CD14-positive monocyte (primary cell): ENCODE results near the gene CSRNP2. TPM values are rescaled to one million over a fixed set of nuclear protein-coding genes. Genes with fewer than 3 reads are reported as not detected.

ENCODE experiments used
- DNase-seq, 3 donors: peaks; one replicate each; pipeline ENCODE4 v3.0.0-alpha.2; 2011 to 2022
- H2AFZ ChIP-seq: 2 replicates; pipeline ENCODE4 v1.6.0; 2012; ENCODE audit warnings: mild to moderate bottlenecking, low read depth, low read length, inconsistent platforms; ENCODE audit not compliant: insufficient read depth, poor library complexity, severe bottlenecking
- H3K27ac ChIP-seq, 2 donors: 1 replicate in 1 of 2; 2 replicates in 1 of 2; pipeline ENCODE4 v1.5.1; 2012 to 2013; ENCODE audit warnings: low read length in 2 of 2, control low read depth in 1 of 2, inconsistent platforms in 1 of 2, low read depth in 1 of 2, mild to moderate bottlenecking in 1 of 2
- H3K27me3 ChIP-seq, 2 donors: one replicate each; pipeline versions ENCODE4 v1.6.0 to v1.6.1; 2011 to 2013; ENCODE audit warnings: low read length in 2 of 2; ENCODE audit not compliant: control insufficient read depth in 2 of 2, insufficient read depth in 2 of 2
- H3K36me3 ChIP-seq, 2 donors: replicated peaks in 1 of 2; 1 replicate in 1 of 2; 2 replicates in 1 of 2; pipeline versions ENCODE4 v1.5.1 to v1.6.1; 2012 to 2013; ENCODE audit warnings: low read length in 2 of 2, control low read depth in 1 of 2, inconsistent platforms in 1 of 2, mild to moderate bottlenecking in 1 of 2; ENCODE audit not compliant: insufficient read depth in 2 of 2, control insufficient read depth in 1 of 2
- H3K4me1 ChIP-seq, 2 donors: 1 replicate in 1 of 2; 2 replicates in 1 of 2; pipeline versions ENCODE4 v1.5.1 to v1.6.1; 2012 to 2013; ENCODE audit warnings: low read length in 2 of 2, control low read depth in 1 of 2, inconsistent platforms in 1 of 2, mild to moderate bottlenecking in 1 of 2, moderate library complexity in 1 of 2; ENCODE audit not compliant: insufficient read depth in 2 of 2, control insufficient read depth in 1 of 2
- H3K4me2 ChIP-seq: replicated peaks from 2 replicates; pipeline ENCODE3; 2012; ENCODE audit warnings: low read length, moderate library complexity, mild to moderate bottlenecking; ENCODE audit not compliant: poor library complexity, severe bottlenecking; ENCODE audit errors: extremely low read depth
- H3K4me3 ChIP-seq, 3 experiments: fragments of 200-600 bp in 1 of 3; sonication (generic) in 1 of 3; replicated peaks in 1 of 3; 1 replicate in 2 of 3; 2 replicates in 1 of 3; pipeline ENCODE4 v1.5.1; 2011 to 2013; ENCODE audit warnings: low read length in 3 of 3, mild to moderate bottlenecking in 3 of 3, control low read depth in 2 of 3, low read depth in 2 of 3, inconsistent platforms in 1 of 3, moderate library complexity in 1 of 3
- H3K79me2 ChIP-seq: 2 replicates; pipeline ENCODE4 v1.6.0; 2012; ENCODE audit warnings: mild to moderate bottlenecking, control low read depth, inconsistent platforms, low read length, moderate library complexity; ENCODE audit not compliant: insufficient read depth
- H3K9ac ChIP-seq: 2 replicates; pipeline ENCODE4 v1.6.0; 2017; ENCODE audit warnings: low read length, mild to moderate bottlenecking; ENCODE audit not compliant: insufficient read depth, poor library complexity, severe bottlenecking
- H3K9me3 ChIP-seq, 2 donors: replicated peaks in 1 of 2; 1 replicate in 1 of 2; 2 replicates in 1 of 2; pipeline versions ENCODE4 v1.5.1 to v1.6.1; 2012 to 2013; ENCODE audit warnings: low read length in 2 of 2, control low read depth in 1 of 2; ENCODE audit not compliant: control insufficient read depth in 1 of 2, insufficient read depth in 1 of 2
- H4K20me1 ChIP-seq: 2 replicates; pipeline ENCODE4 v1.6.0; 2012; ENCODE audit warnings: mild to moderate bottlenecking, low read length, control low read depth, moderate library complexity; ENCODE audit not compliant: insufficient read depth
- H3K27ac Mint-ChIP-seq, 7 donors: one replicate each; pipeline ENCODE4 v1.8.0; 2020; ENCODE audit warnings: mild to moderate bottlenecking in 7 of 7, mixed read lengths in 7 of 7, moderate library complexity in 6 of 7, inconsistent platforms in 2 of 7
- H3K27me3 Mint-ChIP-seq, 3 donors: one replicate each; pipeline ENCODE4 v1.8.0; 2021 to 2022; ENCODE audit warnings: low read depth in 3 of 3, mild to moderate bottlenecking in 3 of 3, mixed read lengths in 3 of 3, moderate library complexity in 3 of 3, inconsistent platforms in 1 of 3
- H3K36me3 Mint-ChIP-seq, 2 donors: one replicate each; pipeline ENCODE4 v1.8.0; 2020; ENCODE audit warnings: mixed read lengths in 2 of 2, inconsistent platforms in 1 of 2, mild to moderate bottlenecking in 1 of 2
- H3K4me1 Mint-ChIP-seq: one replicate; pipeline ENCODE4 v1.8.0; 2020; ENCODE audit warnings: mild to moderate bottlenecking, mixed read lengths
- H3K4me3 Mint-ChIP-seq, 2 donors: one replicate each; pipeline ENCODE4 v1.8.0; 2020; ENCODE audit warnings: mild to moderate bottlenecking in 2 of 2, mixed read lengths in 2 of 2, moderate library complexity in 1 of 2
- H3K9me3 Mint-ChIP-seq, 7 donors: one replicate each; pipeline ENCODE4 v1.8.0; 2020 to 2022; ENCODE audit warnings: mixed read lengths in 7 of 7, mild to moderate bottlenecking in 6 of 7, moderate library complexity in 6 of 7, inconsistent platforms in 2 of 7
- CTCF ChIP-seq: fragments of 200-600 bp; IDR thresholded peaks from one replicate; pipeline ENCODE4 v1.8.0; 2022; ENCODE audit warnings: antibody characterized with exemption, mild to moderate bottlenecking
- WGBS: methylation state at CpG from one replicate; pipeline ENCODE4 v1.1.5; 2013; ENCODE audit warnings: missing lambda C conversion rate; ENCODE audit not compliant: insufficient coverage; 5-methylcytosine and 5-hydroxymethylcytosine counted together
- intact Hi-C, 2 donors: fragments of 100-400 bp; cut with micrococcal nuclease; formaldehyde crosslinking; loops; one replicate each; pipeline versions ENCODE4 v1.15.0 to v1.15.1; 2023
- polyA plus RNA-seq, 3 donors: library from polyadenylated mRNA; depleted of rRNA in 1 of 3; unstranded in 2 of 3; stranded (reverse) in 1 of 3; fragments of 300-500 nt in 2 of 3; fragments of >200 nt in 1 of 3; fragmentation: Illumina TruSeq in 2 of 3; gene quantifications; 1 replicate in 2 of 3; 2 replicates in 1 of 3; pipeline ENCODE4 v1.2.3, GENCODE V29; 2012 to 2021

The CSRNP2 gene
- polyA plus RNA-seq, 3 donors = 1.7 to 8.0 (median 2.6) TPM

- Mint-ChIP-seq H3K4me3 (no peak overlapping the region), H3K4me1 (no peaks in the 10 kb centered on the region), H3K27me3 (no peaks in the 10 kb centered on the region), H3K27ac (peak overlapping the region in 1 of 7 donors; percentile 37), H3K9me3 (peaks cover 0 to 2% (median 0%) of the 10 kb centered on the region in 7 donors), H3K36me3 (peaks cover 29 to 59% of the 10 kb centered on the region in 2 donors)
- no peak for DNase-seq
- WGBS = 97% methylated on average over 14 of the region's 14 CpGs
- Histone ChIP-seq H2AFZ (no peak overlapping the region), H3K4me2 (no peak overlapping the region), H3K9ac (no peak overlapping the region), H3K27me3 (no peaks in the 10 kb centered on the region), H3K4me3 (no peak overlapping the region), H3K4me1 (no peaks in the 10 kb centered on the region), H3K79me2 (no peaks in the 10 kb centered on the region), H3K9me3 (no peaks in the 10 kb centered on the region), H3K27ac (no peak overlapping the region), H3K36me3 (peaks cover 19 to 35% of the 10 kb centered on the region in 2 donors), H4K20me1 (peaks cover 19% of the 10 kb centered on the region)
- TF ChIP-seq CTCF = no peak
- intact Hi-C loops = no loop called here
These were observed 41.1 kb upstream of the CSRNP2 start for GRCh38 chr12:51124504-51124903.

- DNase-seq = no peak
- Mint-ChIP-seq H3K4me1 (no peaks in the 10 kb centered on the region), H3K36me3 (peaks cover 35 to 56% of the 10 kb centered on the region in 2 donors), H3K27ac (no peak overlapping the region), H3K27me3 (no peaks in the 10 kb centered on the region), H3K9me3 (peaks cover 0 to 2% (median 0%) of the 10 kb centered on the region in 7 donors), H3K4me3 (no peak overlapping the region)
- no peaks in the 10 kb centered on the region for H3K9me3 ChIP-seq
- no peak overlapping the region for H3K9ac ChIP-seq
- H4K20me1 ChIP-seq = peaks cover 25% of the 10 kb centered on the region
- H3K27me3 ChIP-seq = no peaks in the 10 kb centered on the region
- no peak overlapping the region for H2AFZ ChIP-seq
- no peaks in the 10 kb centered on the region for H3K4me1 ChIP-seq
- intact Hi-C loops = no loop called here
- peaks cover 23 to 49% of the 10 kb centered on the region in 2 donors for H3K36me3 ChIP-seq
- H3K4me2 ChIP-seq = no peak overlapping the region
- H3K79me2 ChIP-seq = no peaks in the 10 kb centered on the region
- TF ChIP-seq CTCF = no peak
- H3K4me3 ChIP-seq = no peak overlapping the region
- no peak overlapping the region for H3K27ac ChIP-seq
These were observed 39.4 kb upstream of the CSRNP2 start for GRCh38 chr12:51122844-51123243.
